ENCODE measurements around the gene SBK1.

Gene SBK1

DNA sequence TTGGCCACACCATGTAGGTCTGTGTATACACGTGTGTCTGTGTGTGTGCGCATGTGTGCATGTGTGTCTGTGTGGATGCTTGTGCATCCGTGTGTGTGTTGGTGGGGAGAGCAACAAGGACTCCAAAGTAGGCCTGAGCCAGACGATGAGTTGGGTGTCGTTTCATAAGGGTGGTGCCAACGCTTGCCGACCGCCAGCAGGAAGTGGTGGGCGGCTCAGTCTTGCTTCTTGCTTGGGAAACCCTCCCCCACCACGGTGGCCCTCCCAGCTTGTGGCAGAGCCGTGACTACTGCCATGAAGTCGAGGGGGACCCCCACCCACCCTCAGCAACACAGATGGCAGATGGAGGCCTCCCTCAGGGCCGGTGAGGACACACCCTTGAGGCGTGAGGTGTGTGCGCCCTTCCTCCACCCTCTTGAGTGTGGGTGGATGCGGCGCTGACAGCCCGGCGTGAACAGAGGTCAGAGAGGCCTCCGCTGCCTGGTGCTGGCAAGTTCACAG, 17.5 kb downstream of the SBK1 start:
- Histone ChIP-seq H3K27ac (ENCODE audit: low read length) (no peak overlapping the region), H3K4me3 (ENCODE audit: low read length) (no peak overlapping the region), H3K27me3 (ENCODE audit: insufficient read depth, low read length) (no peaks in the 10 kb centered on the region), H3K4me1 (ENCODE audit: insufficient read depth, low read length) (no peaks in the 10 kb centered on the region), H3K9me3 (ENCODE audit: insufficient read depth, low read depth, low read length) (no peaks in the 10 kb centered on the region), H3K9ac (ENCODE audit: low read depth, low read length) (no peak overlapping the region), H3K36me3 (ENCODE audit: insufficient read depth, low read depth, low read length) (peaks cover 24% of the 10 kb centered on the region)

DNA sequence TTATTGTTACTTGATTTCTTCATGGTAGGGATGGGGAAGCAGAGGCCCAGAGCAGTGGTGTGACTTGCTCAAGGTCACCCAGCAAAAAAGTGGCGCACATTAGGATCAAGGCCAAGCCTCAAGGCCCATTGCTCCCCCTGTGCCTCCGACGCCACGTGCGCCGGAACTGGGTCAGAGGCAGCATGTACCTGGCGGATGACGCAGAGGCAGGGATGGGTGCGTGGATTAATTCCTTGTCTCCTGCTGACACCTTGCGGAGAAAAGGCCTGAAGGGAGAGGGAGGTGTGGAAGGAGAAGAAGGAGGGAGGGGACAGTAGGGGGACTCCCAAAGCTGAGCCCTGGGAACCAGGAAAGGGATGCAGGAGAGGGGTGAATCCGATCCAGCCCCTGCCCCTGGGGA, 18.5 kb downstream of the SBK1 start:
- Histone ChIP-seq H3K4me1 (ENCODE audit: insufficient read depth, low read length) (no peaks in the 10 kb centered on the region), H3K27ac (ENCODE audit: low read length) (no peak overlapping the region), H3K36me3 (ENCODE audit: insufficient read depth, low read depth, low read length) (peaks cover 22% of the 10 kb centered on the region), H3K9me3 (ENCODE audit: insufficient read depth, low read depth, low read length) (no peaks in the 10 kb centered on the region), H3K4me3 (ENCODE audit: low read length) (no peak overlapping the region), H3K9ac (ENCODE audit: low read depth, low read length) (no peak overlapping the region), H3K27me3 (ENCODE audit: insufficient read depth, low read length) (no peaks in the 10 kb centered on the region)

DNA sequence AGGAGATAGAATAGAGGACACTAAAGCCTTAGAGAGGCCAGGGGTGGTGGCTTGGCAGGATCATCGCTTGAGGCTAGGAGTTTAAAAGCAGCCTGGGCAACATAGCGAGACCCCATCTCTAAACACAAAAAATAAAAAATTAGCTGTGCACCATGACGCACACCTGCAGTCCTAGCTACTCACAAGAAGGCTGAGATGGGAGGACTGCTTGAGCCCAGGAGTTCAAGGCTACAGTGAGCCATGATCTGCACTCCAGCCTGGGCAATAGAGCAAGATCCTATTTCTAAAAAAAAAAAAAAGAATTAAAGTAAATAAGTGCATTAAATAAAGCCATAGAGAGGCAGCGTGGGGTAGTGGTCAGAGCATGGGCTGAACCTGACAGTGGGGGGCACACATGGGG, 19.1 kb downstream of the SBK1 start:
- Histone ChIP-seq H3K9ac (ENCODE audit: low read depth, low read length) (no peak overlapping the region), H3K4me1 (ENCODE audit: insufficient read depth, low read length) (no peaks in the 10 kb centered on the region), H3K9me3 (ENCODE audit: insufficient read depth, low read depth, low read length) (no peaks in the 10 kb centered on the region), H3K36me3 (ENCODE audit: insufficient read depth, low read depth, low read length) (peaks cover 22% of the 10 kb centered on the region), H3K27ac (ENCODE audit: low read length) (no peak overlapping the region), H3K27me3 (ENCODE audit: insufficient read depth, low read length) (no peaks in the 10 kb centered on the region), H3K4me3 (ENCODE audit: low read length) (no peak overlapping the region)

DNA sequence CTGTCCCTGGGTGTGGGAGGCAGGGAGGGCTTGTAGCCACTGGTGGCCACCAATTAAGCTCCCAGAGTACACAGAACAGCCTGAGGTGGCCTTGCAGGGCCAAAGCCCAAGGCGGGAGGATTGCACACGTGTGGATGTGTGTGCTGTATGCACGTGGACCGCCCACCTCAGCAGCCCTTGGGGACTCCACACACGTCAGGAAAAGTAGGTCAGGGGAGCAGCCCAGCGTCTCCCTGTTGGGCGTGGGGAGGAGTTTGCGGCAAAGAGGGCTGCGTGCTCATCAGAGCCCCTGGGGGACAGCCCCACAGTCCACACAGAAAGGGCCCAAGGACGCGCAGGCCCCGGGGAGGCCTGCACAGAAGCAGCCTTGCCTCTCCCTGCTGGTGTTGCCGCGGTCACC, 19.6 kb downstream of the SBK1 start:
- Histone ChIP-seq H3K36me3 (ENCODE audit: insufficient read depth, low read depth, low read length) (peaks cover 22% of the 10 kb centered on the region), H3K27ac (ENCODE audit: low read length) (no peak overlapping the region), H3K9ac (ENCODE audit: low read depth, low read length) (no peak overlapping the region), H3K4me3 (ENCODE audit: low read length) (no peak overlapping the region), H3K9me3 (ENCODE audit: insufficient read depth, low read depth, low read length) (no peaks in the 10 kb centered on the region), H3K4me1 (ENCODE audit: insufficient read depth, low read length) (no peaks in the 10 kb centered on the region), H3K27me3 (ENCODE audit: insufficient read depth, low read length) (no peaks in the 10 kb centered on the region)

DNA sequence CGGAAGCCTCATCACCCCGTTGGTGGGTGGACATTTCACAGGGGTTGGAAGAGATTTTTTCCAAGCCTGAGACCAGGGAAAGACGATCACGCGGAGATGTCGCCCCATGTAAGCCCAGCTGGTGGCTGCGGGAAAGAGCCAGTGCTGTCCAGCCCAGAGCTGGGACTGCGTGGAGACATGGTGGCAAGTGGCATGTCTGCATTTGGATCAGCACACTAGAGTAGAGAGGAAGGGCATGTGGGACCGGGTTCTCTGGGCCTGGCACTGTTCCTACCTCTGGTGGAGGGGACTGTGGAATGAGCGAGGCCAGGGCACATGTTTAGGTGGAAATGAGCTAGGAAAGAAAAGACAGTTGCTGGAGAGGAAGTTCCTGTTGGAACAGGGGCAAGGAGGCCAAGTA, 20.0 kb downstream of the SBK1 start:
- H3K9ac ChIP-seq (ENCODE audit: low read depth, low read length), result no peak overlapping the region
- H3K27me3 ChIP-seq (ENCODE audit: insufficient read depth, low read length), result no peaks in the 10 kb centered on the region
- peaks cover 22% of the 10 kb centered on the region for H3K36me3 ChIP-seq (ENCODE audit: insufficient read depth, low read depth, low read length)
- no peak overlapping the region for H3K27ac ChIP-seq (ENCODE audit: low read length)
- H3K9me3 ChIP-seq (ENCODE audit: insufficient read depth, low read depth, low read length), result no peaks in the 10 kb centered on the region
- H3K4me1 ChIP-seq (ENCODE audit: insufficient read depth, low read length), result no peaks in the 10 kb centered on the region
- no peak overlapping the region for H3K4me3 ChIP-seq (ENCODE audit: low read length)

DNA sequence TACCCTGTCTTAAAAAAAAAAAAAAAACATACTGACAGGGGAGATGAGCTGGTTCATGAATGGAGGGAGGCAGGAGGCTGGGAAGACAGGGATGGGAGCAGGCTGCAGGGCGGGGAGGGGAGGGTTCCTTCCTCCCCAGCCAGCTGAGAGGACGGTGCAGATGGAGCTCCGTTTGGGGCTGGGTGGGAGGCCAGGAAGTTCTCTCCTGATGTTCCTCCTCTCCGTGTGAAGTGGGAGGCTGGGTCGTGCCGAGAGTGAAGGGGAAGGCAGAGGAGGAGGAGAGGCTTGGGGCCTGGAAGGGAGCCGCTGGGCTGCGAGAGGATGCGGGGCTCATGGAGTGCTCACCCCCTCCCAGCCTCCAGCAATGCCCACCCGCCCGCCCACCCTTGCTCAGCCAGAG, 21.3 kb downstream of the SBK1 start:
- Histone ChIP-seq H3K27me3 (ENCODE audit: insufficient read depth, low read length) (no peaks in the 10 kb centered on the region), H3K4me1 (ENCODE audit: insufficient read depth, low read length) (no peaks in the 10 kb centered on the region)

DNA sequence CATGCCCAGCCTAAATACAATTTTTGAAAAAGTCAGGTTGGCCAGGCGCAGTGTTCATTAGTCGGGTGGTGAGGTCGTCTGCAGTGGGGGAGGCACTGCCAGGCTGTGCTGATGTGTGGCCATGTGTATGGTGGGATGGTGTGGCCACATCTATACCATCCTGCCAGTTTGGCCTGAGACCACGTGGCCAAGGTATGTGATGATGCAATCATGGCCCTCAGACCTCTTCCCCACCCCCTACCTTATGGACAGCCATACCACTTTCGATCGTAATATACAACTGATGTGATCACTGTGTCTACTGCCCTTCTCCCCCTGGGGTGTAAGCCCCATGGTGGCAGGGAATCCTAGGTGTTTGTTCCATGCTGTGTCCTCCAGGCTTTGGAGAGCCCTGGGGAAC, 23.7 kb downstream of the SBK1 start:
- Histone ChIP-seq H3K4me3 (ENCODE audit: low read length) (no peak overlapping the region), H3K27me3 (ENCODE audit: insufficient read depth, low read length) (no peaks in the 10 kb centered on the region), H3K27ac (ENCODE audit: low read length) (no peak overlapping the region), H3K36me3 (ENCODE audit: insufficient read depth, low read depth, low read length) (peaks cover 23% of the 10 kb centered on the region), H3K9me3 (ENCODE audit: insufficient read depth, low read depth, low read length) (no peaks in the 10 kb centered on the region), H3K9ac (ENCODE audit: low read depth, low read length) (no peak overlapping the region), H3K4me1 (ENCODE audit: insufficient read depth, low read length) (no peaks in the 10 kb centered on the region)

More for the DNA sequence above, 21.3 kb downstream of the SBK1 start:
- peaks cover 31% of the 10 kb centered on the region for H3K36me3 ChIP-seq (ENCODE audit: insufficient read depth, low read depth, low read length)
- no peak overlapping the region for H3K9ac ChIP-seq (ENCODE audit: low read depth, low read length)
- H3K9me3 ChIP-seq (ENCODE audit: insufficient read depth, low read depth, low read length), result no peaks in the 10 kb centered on the region
- no peak overlapping the region for H3K27ac ChIP-seq (ENCODE audit: low read length)
- no peak overlapping the region for H3K4me3 ChIP-seq (ENCODE audit: low read length)

DNA sequence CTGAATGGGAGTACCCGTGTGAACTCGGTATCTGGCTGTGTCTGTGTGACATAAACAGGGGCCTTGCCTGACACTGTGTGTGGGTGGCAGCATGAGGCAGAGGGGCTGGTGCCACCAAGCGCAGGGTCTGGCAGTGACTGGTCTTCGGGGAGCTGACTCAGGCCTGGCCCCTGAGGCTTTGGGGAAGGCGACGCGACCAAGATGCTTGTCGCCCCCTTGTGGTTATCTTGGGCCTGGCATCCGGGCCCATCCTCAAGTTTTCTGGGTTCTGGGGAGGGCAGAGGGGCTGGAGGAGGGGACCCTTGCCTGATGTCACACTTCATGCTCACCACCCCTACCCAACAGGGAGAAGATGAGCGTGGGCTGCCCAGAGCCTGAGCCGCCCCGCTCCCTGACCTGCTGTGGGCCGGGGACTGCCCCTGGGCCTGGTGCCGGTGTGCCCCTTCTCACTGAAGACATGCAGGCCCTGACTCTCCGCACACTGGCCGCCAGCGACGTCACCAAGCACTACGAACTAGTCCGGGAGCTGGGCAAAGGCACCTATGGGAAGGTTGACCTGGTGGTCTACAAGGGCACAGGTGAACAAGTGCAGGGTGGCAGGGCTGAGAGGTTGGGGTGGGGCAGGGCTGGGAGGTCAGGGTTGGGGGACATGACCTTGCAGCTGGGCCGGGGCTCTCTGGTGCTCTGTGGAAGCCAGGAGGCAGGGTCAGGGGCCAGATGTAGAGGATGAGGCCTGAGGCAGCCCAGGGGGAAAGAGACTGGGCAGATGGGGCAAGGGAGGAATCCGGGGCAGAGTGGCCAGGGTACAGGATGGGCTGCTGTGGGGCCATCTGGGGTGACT, 24.9 kb downstream of the SBK1 start:
- Histone ChIP-seq H3K4me3 (ENCODE audit: low read length) (no peak overlapping the region), H3K9me3 (ENCODE audit: insufficient read depth, low read depth, low read length) (no peaks in the 10 kb centered on the region), H3K27ac (ENCODE audit: low read length) (no peak overlapping the region), H3K27me3 (ENCODE audit: insufficient read depth, low read length) (no peaks in the 10 kb centered on the region), H3K4me1 (ENCODE audit: insufficient read depth, low read length) (no peaks in the 10 kb centered on the region), H3K9ac (ENCODE audit: low read depth, low read length) (no peak overlapping the region), H3K36me3 (ENCODE audit: insufficient read depth, low read depth, low read length) (peaks cover 23% of the 10 kb centered on the region)

DNA sequence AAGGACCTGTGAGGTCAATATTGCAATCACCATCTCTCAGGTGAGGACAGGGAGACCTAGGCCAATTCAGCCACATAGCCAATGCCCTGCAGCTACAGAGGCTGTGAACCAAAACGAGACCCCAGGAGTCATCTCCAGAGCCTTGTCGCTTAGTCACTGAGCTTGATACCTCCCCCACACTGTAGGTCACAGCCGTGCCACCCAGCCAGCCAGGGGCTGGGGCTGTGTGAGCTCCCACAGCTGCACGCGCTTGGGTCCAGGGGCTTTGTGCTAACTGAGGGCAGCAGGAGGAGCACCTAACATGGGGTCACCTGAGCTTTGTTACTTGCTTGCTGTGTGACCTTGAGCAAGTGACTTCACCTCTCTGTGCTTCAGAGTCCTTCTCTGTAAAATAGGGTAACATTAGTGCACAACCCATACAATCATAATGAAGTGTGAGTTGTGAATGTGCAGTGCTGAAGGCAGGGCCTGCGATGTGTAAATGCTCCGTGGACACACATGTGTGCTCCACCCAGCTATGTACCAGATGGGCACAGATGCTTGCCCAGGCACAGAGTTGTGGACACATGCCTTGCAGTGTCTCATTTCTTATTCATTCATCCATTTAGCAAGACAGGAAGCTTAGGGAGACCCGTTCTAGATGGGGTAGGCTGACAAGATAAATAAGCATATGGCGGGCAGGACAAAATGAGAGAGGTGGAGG, 25.9 kb downstream of the SBK1 start:
- Histone ChIP-seq H3K4me3 (ENCODE audit: low read length) (no peak overlapping the region), H3K4me1 (ENCODE audit: insufficient read depth, low read length) (no peaks in the 10 kb centered on the region), H3K27ac (ENCODE audit: low read length) (no peak overlapping the region), H3K9me3 (ENCODE audit: insufficient read depth, low read depth, low read length) (no peaks in the 10 kb centered on the region), H3K27me3 (ENCODE audit: insufficient read depth, low read length) (no peaks in the 10 kb centered on the region), H3K9ac (ENCODE audit: low read depth, low read length) (no peak overlapping the region), H3K36me3 (ENCODE audit: insufficient read depth, low read depth, low read length) (peaks cover 23% of the 10 kb centered on the region)

DNA sequence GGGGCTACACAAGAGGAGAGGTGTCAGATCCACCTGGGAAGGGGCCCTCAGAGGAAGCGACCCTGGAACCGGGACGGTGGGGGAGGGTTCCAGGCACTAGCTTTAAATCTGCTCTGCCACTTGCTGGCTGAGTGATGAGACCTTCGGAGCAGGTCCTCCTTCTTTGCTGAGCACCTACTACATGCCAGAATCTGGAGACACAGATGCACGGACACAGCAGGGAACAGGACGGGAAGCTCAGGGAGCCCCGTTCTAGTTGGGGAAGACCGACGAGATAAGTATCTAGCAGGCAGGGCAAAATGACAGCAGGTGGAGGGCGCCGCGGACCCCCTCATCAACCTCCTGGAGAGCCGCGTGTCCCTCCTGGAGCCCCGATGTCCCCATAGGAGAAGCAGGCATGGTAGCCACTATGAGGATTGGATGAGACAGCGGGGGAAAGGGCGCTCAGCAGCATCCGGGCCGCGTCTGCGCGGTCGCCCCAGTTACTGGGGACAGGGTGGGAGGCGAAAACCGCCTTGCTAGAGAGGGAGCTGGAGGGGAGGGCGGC, 27.2 kb downstream of the SBK1 start:
- no peaks in the 10 kb centered on the region for H3K9me3 ChIP-seq (ENCODE audit: insufficient read depth, low read depth, low read length)
- H3K27ac ChIP-seq (ENCODE audit: low read length), result no peak overlapping the region
- peaks cover 23% of the 10 kb centered on the region for H3K36me3 ChIP-seq (ENCODE audit: insufficient read depth, low read depth, low read length)
- H3K9ac ChIP-seq (ENCODE audit: low read depth, low read length), result no peak overlapping the region
- H3K4me1 ChIP-seq (ENCODE audit: insufficient read depth, low read length), result no peaks in the 10 kb centered on the region
- H3K27me3 ChIP-seq (ENCODE audit: insufficient read depth, low read length), result no peaks in the 10 kb centered on the region
- no peak overlapping the region for H3K4me3 ChIP-seq (ENCODE audit: low read length)

DNA sequence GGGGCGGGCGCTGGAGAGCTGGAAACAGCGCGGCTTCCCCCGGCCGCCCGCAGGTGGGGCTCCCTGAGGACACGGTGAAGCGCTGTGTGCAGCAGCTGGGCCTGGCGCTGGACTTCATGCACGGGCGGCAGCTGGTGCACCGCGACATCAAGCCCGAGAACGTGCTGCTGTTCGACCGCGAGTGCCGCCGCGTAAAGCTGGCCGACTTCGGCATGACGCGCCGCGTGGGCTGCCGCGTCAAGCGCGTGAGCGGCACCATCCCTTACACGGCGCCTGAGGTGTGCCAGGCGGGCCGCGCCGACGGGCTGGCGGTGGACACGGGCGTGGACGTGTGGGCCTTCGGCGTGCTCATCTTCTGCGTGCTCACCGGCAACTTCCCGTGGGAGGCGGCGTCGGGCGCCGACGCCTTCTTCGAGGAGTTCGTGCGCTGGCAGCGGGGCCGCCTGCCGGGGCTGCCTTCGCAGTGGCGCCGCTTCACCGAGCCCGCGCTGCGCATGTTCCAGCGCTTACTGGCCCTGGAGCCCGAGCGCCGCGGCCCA, 27.8 kb downstream of the SBK1 start:
- Histone ChIP-seq H3K4me3 (ENCODE audit: low read length) (no peak overlapping the region), H3K27ac (ENCODE audit: low read length) (no peak overlapping the region), H3K9me3 (ENCODE audit: insufficient read depth, low read depth, low read length) (no peaks in the 10 kb centered on the region), H3K27me3 (ENCODE audit: insufficient read depth, low read length) (no peaks in the 10 kb centered on the region), H3K9ac (ENCODE audit: low read depth, low read length) (no peak overlapping the region), H3K36me3 (ENCODE audit: insufficient read depth, low read depth, low read length) (peaks cover 23% of the 10 kb centered on the region), H3K4me1 (ENCODE audit: insufficient read depth, low read length) (no peaks in the 10 kb centered on the region)

Data from iPS-20b (cell line).